ENCODE data around the gene FABP2. TPM values are rescaled to one million over a fixed set of nuclear protein-coding genes. Genes with fewer than 3 reads are reported as not detected.
"Not testable (repeated sequence)": the region's sequence is repeated elsewhere in the genome, so short reads cannot be mapped to it uniquely, and the experiment has no call there.

FABP2 gene
- total RNA-seq, 1 experiment from 2014 or later, result not detected

DNA sequence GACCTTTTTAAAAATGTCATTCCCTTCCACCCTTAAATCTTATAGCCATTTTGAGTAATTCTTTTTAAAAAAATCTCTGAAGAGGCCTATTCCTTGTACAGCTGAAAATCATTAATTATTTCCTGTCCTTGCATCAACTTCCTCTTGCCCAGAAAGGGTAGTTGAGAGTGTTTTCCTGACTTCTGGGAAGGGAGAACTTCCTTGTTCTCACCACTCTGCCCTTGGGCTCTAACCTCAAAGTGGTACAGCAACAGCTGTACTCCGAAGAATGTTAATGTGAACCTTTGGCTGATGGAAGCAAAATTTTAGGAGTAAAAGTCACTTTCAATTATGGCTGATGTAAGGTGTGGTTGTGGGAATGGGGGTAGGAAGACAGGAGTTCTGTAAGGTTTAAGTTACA is 15.1 kb upstream of the FABP2 start:
- no peak overlapping the region for H3K4me2 ChIP-seq
- H3K27ac ChIP-seq, result no peak overlapping the region
- BruUV-seq (replicated peaks), result no TSS peak
- ChIA-PET CTCF (no interaction called here), POLR2A (ENCODE audit: unreplicated experiment) (no interaction called here)
- H3K4me3 ChIP-seq, result no peak overlapping the region
- H3F3A ChIP-seq (ENCODE audit: insufficient read depth, low read depth), result no peaks in the 10 kb centered on the region
- no peaks in the 10 kb centered on the region for H3K36me3 ChIP-seq (ENCODE audit: low read depth)
- H2AFZ ChIP-seq, result no peak overlapping the region
- no peaks in the 10 kb centered on the region for H3K27me3 ChIP-seq (ENCODE audit: insufficient read depth, low read depth)
- H4K20me1 ChIP-seq (ENCODE audit: insufficient read depth), result no peaks in the 10 kb centered on the region
- intact Hi-C loops (cut with micrococcal nuclease; ENCODE audit: unreplicated experiment), result no loop called here
- no peak for TF ChIP-seq EZH2 (IDR thresholded peaks at IDR 0.05; ENCODE audit: low read depth)
- TF ChIP-seq, protein P1, sequence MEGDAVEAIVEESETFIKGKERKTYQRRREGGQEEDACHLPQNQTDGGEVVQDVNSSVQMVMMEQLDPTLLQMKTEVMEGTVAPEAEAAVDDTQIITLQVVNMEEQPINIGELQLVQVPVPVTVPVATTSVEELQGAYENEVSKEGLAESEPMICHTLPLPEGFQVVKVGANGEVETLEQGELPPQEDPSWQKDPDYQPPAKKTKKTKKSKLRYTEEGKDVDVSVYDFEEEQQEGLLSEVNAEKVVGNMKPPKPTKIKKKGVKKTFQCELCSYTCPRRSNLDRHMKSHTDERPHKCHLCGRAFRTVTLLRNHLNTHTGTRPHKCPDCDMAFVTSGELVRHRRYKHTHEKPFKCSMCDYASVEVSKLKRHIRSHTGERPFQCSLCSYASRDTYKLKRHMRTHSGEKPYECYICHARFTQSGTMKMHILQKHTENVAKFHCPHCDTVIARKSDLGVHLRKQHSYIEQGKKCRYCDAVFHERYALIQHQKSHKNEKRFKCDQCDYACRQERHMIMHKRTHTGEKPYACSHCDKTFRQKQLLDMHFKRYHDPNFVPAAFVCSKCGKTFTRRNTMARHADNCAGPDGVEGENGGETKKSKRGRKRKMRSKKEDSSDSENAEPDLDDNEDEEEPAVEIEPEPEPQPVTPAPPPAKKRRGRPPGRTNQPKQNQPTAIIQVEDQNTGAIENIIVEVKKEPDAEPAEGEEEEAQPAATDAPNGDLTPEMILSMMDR (conservative IDR thresholded peaks at IDR 0.05), result no peak
- no peaks in the 10 kb centered on the region for H3K9me2 ChIP-seq (ENCODE audit: insufficient read depth)
- H3K79me2 ChIP-seq (ENCODE audit: low read depth), result no peaks in the 10 kb centered on the region
- no peaks in the 10 kb centered on the region for H3K9me3 ChIP-seq (ENCODE audit: insufficient read depth, low read depth)
- no peak for DNase-seq
- H3K4me1 ChIP-seq (replicated peaks; ENCODE audit: insufficient read depth), result no peaks in the 10 kb centered on the region

DNA sequence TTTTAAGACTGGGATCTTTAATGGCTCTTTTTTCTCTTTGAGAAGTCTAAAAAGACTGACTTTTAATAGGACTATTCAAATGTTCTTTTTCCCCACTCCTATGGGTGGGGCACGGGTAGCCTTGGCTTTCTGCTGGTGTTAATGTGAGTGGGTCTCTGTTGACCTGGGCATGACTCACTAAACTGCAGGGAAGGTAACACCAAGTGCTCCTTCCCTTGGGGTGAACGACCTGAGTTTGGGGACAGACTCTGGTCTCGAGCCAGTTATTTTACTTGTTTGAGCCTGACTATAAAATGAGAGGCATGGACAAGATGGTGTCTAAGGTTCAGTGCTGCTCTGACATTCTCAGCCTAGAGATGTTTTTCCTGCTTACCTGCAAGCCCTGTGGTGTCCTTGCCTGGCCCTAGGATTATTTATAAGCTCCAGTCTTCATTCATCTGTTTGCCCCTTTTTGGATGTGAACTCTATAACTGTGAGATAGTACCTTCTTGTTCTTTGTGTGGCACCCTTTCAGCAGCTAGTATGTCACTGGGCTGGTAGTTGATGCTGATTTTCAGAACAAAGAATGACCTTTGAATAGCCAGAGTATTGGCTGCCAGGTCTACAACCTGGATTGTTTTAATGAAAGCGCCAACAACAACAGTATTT is 14.5 kb upstream of the FABP2 start:
- H3K9me3 ChIP-seq (ENCODE audit: insufficient read depth, low read depth); H3K4me1 ChIP-seq (replicated peaks; ENCODE audit: insufficient read depth); H3K4me2 ChIP-seq; H2AFZ ChIP-seq; CTCF ChIA-PET; H3K4me3 ChIP-seq; BruUV-seq (replicated peaks); H3K27me3 ChIP-seq (ENCODE audit: insufficient read depth, low read depth); POLR2A ChIA-PET (ENCODE audit: unreplicated experiment); H3K36me3 ChIP-seq (ENCODE audit: low read depth); H4K20me1 ChIP-seq (ENCODE audit: insufficient read depth); DNase-seq; H3K9me2 ChIP-seq (ENCODE audit: insufficient read depth); H3F3A ChIP-seq (ENCODE audit: insufficient read depth, low read depth); H3K79me2 ChIP-seq (ENCODE audit: low read depth); H3K27ac ChIP-seq; intact Hi-C loops (cut with micrococcal nuclease; ENCODE audit: unreplicated experiment): not testable (repeated sequence)

DNA sequence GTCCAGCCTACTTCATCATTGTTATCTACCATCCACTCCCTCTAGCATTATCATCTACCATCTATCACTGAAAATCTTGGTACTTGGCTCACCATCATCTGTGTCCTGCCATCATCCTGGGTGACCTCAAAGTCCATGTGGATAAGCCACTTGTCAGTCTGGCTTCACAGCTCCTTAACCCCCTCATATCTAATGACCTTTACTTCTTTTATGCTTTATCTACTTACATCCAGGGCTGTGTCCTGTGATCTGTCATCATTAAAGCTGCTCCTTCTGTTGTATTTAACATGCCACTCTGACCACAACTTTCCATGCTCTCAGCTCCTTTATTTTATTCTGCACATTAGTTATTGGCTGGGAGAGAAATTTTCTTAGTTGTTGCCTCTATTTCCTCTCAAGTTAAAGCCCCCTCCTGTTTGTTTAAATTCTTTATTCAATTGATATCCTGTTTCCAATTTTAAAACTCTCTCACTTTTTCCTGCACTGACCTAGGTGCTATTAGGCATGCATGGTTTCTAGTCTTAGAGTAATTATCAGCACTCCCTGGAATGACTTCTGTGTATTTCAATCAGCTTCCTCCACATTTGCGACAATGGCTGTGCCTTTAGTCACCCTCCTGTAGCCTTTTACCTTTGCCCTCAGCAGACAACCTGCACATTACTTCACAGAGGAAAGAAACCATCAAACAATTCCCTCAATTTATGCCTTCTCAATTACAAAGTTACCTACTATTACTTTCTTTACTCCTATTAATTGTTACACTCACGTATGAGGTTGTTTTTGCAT is 8.1 kb upstream of the FABP2 start:
- H3K27me3 ChIP-seq (ENCODE audit: insufficient read depth, low read depth), result no peaks in the 10 kb centered on the region
- H3K4me3 ChIP-seq, result no peak overlapping the region
- no peaks in the 10 kb centered on the region for H3F3A ChIP-seq (ENCODE audit: insufficient read depth, low read depth)
- no peaks in the 10 kb centered on the region for H3K9me3 ChIP-seq (ENCODE audit: insufficient read depth, low read depth)
- no peak overlapping the region for H2AFZ ChIP-seq
- ChIA-PET POLR2A (ENCODE audit: unreplicated experiment) (no interaction called here), CTCF (no interaction called here)
- no TSS peak for BruUV-seq (replicated peaks)
- H3K9me2 ChIP-seq (ENCODE audit: insufficient read depth), result no peaks in the 10 kb centered on the region
- H3K27ac ChIP-seq, result no peak overlapping the region
- H3K79me2 ChIP-seq (ENCODE audit: low read depth), result no peaks in the 10 kb centered on the region
- H3K4me1 ChIP-seq (replicated peaks; ENCODE audit: insufficient read depth), result no peaks in the 10 kb centered on the region
- TF ChIP-seq, protein P1 (conservative IDR thresholded peaks at IDR 0.05), result no peak
- TF ChIP-seq EZH2 (IDR thresholded peaks at IDR 0.05; ENCODE audit: low read depth), result no peak
- H3K36me3 ChIP-seq (ENCODE audit: low read depth), result no peaks in the 10 kb centered on the region
- no peaks in the 10 kb centered on the region for H4K20me1 ChIP-seq (ENCODE audit: insufficient read depth)
- no peak for DNase-seq
- intact Hi-C loops (cut with micrococcal nuclease; ENCODE audit: unreplicated experiment), result no loop called here
- H3K4me2 ChIP-seq, result no peak overlapping the region

Measured in PC-9 (cell line).